Left ventricle myocardium inferior (tissue), 1 donor: Measurements from ENCODE around the gene ATP6V0A1. TPM values are rescaled to one million over a fixed set of nuclear protein-coding genes. Genes with fewer than 3 reads are reported as not detected.

ENCODE experiments used
- DNase-seq: peaks from one replicate; pipeline ENCODE4 v3.0.0-alpha.2; 2020
- H3K27ac ChIP-seq: fragments of 200-600 bp; replicated peaks from 2 replicates; pipeline ENCODE4 v1.8.0; 2021
- H3K27me3 ChIP-seq: fragments of 200-600 bp; 2 replicates; pipeline ENCODE4 v1.8.0; 2021; ENCODE audit warnings: low read depth
- H3K36me3 ChIP-seq: fragments of 200-600 bp; 2 replicates; pipeline ENCODE4 v1.8.0; 2021
- H3K4me1 ChIP-seq: fragments of 200-600 bp; 2 replicates; pipeline ENCODE4 v1.8.0; 2021
- H3K4me3 ChIP-seq: fragments of 200-600 bp; 2 replicates; pipeline ENCODE4 v1.8.0; 2021; ENCODE audit warnings: mild to moderate bottlenecking, moderate library complexity
- H3K9me3 ChIP-seq: fragments of 200-600 bp; replicated peaks from 2 replicates; pipeline ENCODE4 v1.8.0; 2021
- CTCF ChIP-seq: fragments of 200-600 bp; IDR thresholded peaks from 2 replicates; pipeline ENCODE4 v1.8.0; 2021; ENCODE audit warnings: antibody characterized with exemption, mild to moderate bottlenecking, borderline replicate concordance
- intact Hi-C: fragments of 100-400 bp; cut with micrococcal nuclease; formaldehyde crosslinking; loops from one replicate; pipeline ENCODE4 v1.11.0; 2022
- total RNA-seq: library from RNA; stranded (reverse); fragmentation: NEBNext Ultra II Directional; extraction: Animal tissue kit (Norgen Biotek cat#: 25700); gene quantifications from one replicate; pipeline ENCODE4 v1.2.1, GENCODE V29; 2021
- donor health status: DM: no; HTN: yes; CAD: no; lungs with severe emphysema.

ATP6V0A1 gene
- total RNA-seq, 1 donor from 2014 or later: 25.6 TPM

GRCh38 chr17:42529061-42529460 lies 70.4 kb downstream of the ATP6V0A1 start:
- no peak overlapping the region for H3K4me3 ChIP-seq
- TF ChIP-seq CTCF: no peak
- H3K9me3 ChIP-seq: no peaks in the 10 kb centered on the region
- no peak overlapping the region for H3K27ac ChIP-seq
- no peaks in the 10 kb centered on the region for H3K36me3 ChIP-seq
- H3K4me1 ChIP-seq: peaks cover 37% of the 10 kb centered on the region
- no peaks in the 10 kb centered on the region for H3K27me3 ChIP-seq
- no peak for DNase-seq
- intact Hi-C loops: loop anchor here (5.0 kb wide), 1 partner anchor 212 kb away; no protein-coding TSS in a partner anchor

- no peak for TF ChIP-seq CTCF
- H3K27ac ChIP-seq: peak overlapping the region; percentile 91
- no peaks in the 10 kb centered on the region for H3K9me3 ChIP-seq
- intact Hi-C loops: no loop called here
- no peak overlapping the region for H3K4me3 ChIP-seq
- H3K36me3 ChIP-seq: no peaks in the 10 kb centered on the region
- DNase-seq: no peak
- no peaks in the 10 kb centered on the region for H3K27me3 ChIP-seq
- peaks cover 44% of the 10 kb centered on the region for H3K4me1 ChIP-seq
These were observed 72.3 kb downstream of the ATP6V0A1 start for GRCh38 chr17:42530952-42531454.

GRCh38 chr17:42531455-42532354 lies 73.0 kb downstream of the ATP6V0A1 start:
- Histone ChIP-seq H3K27me3 (no peaks in the 10 kb centered on the region), H3K4me1 (peaks cover 40% of the 10 kb centered on the region), H3K4me3 (peak overlapping the region; percentile 69), H3K27ac (peak overlapping the region; percentile 91), H3K36me3 (no peaks in the 10 kb centered on the region), H3K9me3 (no peaks in the 10 kb centered on the region)
- TF ChIP-seq CTCF: peak; percentile 72
- DNase-seq: peak; percentile 72
- intact Hi-C loops: no loop called here

GRCh38 chr17:42535155-42536047 lies 76.7 kb downstream of the ATP6V0A1 start:
- peak overlapping the region; percentile 97 for H3K27ac ChIP-seq
- peak overlapping the region; percentile 79 for H3K4me3 ChIP-seq
- H3K27me3 ChIP-seq: no peaks in the 10 kb centered on the region
- TF ChIP-seq CTCF: no peak
- no peak for DNase-seq
- H3K4me1 ChIP-seq: peaks cover 41% of the 10 kb centered on the region
- intact Hi-C loops: no loop called here
- no peaks in the 10 kb centered on the region for H3K9me3 ChIP-seq
- peaks cover 23% of the 10 kb centered on the region for H3K36me3 ChIP-seq

- H3K36me3 ChIP-seq: peaks cover 26% of the 10 kb centered on the region
- intact Hi-C loops: no loop called here
These were observed 77.3 kb downstream of the ATP6V0A1 start, which contains the start of gene NAGLU for GRCh38 chr17:42536048-42536371. NAGLU (plus strand) TSS chr17:42536241; CDS start chr17:42536273, 32 bp downstream.

More at GRCh38 chr17:42536048-42536371, 77.3 kb downstream of the ATP6V0A1 start, which contains the start of gene NAGLU:
- Histone ChIP-seq H3K4me1 (peaks cover 41% of the 10 kb centered on the region), H3K27me3 (no peaks in the 10 kb centered on the region), H3K4me3 (peak within 1 kb of the TSS; percentile 79), H3K9me3 (no peaks in the 10 kb centered on the region), H3K27ac (peak within 1 kb of the TSS; percentile 97)
- no peak for TF ChIP-seq CTCF
- peak; percentile 98 for DNase-seq
